ENCODE results near the gene SYCP2L.

DNA sequence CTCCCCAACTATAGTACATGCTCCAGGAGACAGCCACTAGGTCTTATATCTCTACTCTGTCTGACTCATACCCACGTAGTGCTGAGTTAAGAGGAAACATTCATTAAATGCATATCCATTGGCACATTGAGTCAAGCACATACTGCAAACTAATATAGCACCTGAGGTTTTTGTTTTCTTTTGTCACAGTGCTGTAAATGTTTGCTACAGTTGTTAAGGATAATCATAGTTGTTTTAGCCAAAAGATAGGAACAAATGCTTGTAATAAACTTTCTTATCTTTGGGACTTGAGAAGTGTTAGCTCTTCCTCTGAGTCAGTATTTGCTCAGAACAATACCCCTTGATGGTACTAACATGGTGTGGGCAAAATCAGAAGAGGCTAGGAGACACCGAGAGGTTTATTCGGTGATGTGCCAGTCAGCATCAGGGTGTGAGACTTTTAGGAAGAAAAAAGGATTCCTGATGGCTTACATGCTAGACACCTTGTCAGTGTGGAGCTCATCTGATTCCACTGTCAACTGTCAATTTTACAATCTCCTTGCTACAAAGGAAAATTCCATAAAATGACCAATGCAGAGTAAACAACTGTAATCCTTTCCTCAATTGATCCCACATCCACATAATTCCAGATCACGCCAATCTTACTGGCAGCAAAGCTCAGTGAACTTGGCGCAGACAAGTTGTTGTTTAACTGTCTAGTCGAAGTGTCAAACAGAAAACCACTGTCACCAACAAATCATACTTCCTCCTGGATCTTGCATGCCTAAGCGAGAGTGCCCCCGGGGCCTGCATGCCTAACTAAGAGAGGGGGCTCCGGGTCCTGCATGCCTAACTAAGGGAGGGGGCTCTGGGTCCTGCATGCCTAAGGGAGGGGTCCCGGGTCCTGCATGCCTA, 121.1 kb downstream of the SYCP2L start:
- TF ChIP-seq RAD21 (IDR thresholded peaks at IDR 0.05; ENCODE audit: low read depth) (no peak), EZH2 (IDR thresholded peaks at IDR 0.05) (no peak), ELF1 (IDR thresholded peaks at IDR 0.05; ENCODE audit: borderline replicate concordance, low read depth) (no peak), POLR2A (IDR thresholded peaks at IDR 0.05; ENCODE audit: borderline replicate concordance, extremely low read depth, insufficient read depth, insufficient read length) (no peak), SRF (IDR thresholded peaks at IDR 0.05; ENCODE audit: low read depth) (no peak), POLR2AphosphoS5 (IDR thresholded peaks at IDR 0.05; ENCODE audit: low read depth, low read length) (no peak), ZFX (IDR thresholded peaks at IDR 0.05) (no peak), EZH2phosphoT487 (IDR thresholded peaks at IDR 0.05; ENCODE audit: borderline replicate concordance) (no peak), ZNF274 (IDR thresholded peaks at IDR 0.05; ENCODE audit: low read depth, low read length) (no peak)
- TF ChIP-seq, protein P1, sequence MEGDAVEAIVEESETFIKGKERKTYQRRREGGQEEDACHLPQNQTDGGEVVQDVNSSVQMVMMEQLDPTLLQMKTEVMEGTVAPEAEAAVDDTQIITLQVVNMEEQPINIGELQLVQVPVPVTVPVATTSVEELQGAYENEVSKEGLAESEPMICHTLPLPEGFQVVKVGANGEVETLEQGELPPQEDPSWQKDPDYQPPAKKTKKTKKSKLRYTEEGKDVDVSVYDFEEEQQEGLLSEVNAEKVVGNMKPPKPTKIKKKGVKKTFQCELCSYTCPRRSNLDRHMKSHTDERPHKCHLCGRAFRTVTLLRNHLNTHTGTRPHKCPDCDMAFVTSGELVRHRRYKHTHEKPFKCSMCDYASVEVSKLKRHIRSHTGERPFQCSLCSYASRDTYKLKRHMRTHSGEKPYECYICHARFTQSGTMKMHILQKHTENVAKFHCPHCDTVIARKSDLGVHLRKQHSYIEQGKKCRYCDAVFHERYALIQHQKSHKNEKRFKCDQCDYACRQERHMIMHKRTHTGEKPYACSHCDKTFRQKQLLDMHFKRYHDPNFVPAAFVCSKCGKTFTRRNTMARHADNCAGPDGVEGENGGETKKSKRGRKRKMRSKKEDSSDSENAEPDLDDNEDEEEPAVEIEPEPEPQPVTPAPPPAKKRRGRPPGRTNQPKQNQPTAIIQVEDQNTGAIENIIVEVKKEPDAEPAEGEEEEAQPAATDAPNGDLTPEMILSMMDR (IDR thresholded peaks at IDR 0.05 in 2 of 3, conservative IDR thresholded peaks at IDR 0.05 in 1 of 3; ENCODE audit: borderline replicate concordance in 1 of 3, insufficient read depth in 1 of 3, low read depth in 2 of 3, low read length in 2 of 3): no peak
- TF ChIP-seq, protein P2, sequence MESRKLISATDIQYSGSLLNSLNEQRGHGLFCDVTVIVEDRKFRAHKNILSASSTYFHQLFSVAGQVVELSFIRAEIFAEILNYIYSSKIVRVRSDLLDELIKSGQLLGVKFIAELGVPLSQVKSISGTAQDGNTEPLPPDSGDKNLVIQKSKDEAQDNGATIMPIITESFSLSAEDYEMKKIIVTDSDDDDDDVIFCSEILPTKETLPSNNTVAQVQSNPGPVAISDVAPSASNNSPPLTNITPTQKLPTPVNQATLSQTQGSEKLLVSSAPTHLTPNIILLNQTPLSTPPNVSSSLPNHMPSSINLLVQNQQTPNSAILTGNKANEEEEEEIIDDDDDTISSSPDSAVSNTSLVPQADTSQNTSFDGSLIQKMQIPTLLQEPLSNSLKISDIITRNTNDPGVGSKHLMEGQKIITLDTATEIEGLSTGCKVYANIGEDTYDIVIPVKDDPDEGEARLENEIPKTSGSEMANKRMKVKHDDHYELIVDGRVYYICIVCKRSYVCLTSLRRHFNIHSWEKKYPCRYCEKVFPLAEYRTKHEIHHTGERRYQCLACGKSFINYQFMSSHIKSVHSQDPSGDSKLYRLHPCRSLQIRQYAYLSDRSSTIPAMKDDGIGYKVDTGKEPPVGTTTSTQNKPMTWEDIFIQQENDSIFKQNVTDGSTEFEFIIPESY (IDR thresholded peaks at IDR 0.05; ENCODE audit: extremely low read depth, insufficient replicate concordance, low read length): no peak
